ENCODE measurements around the gene GOLT1A. TPM values are rescaled to one million over a fixed set of nuclear protein-coding genes. Genes with fewer than 3 reads are reported as not detected.

The GOLT1A gene
- total RNA-seq, 1 experiment from 2014 or later, result not detected

GRCh38 chr1:204198348-204199340 is 15.1 kb downstream of the GOLT1A start:
- Histone ChIP-seq H3K4me3 (no peak overlapping the region), H3K36me3 (no peaks in the 10 kb centered on the region; the same call in 1 of the 2 replicates), H3K27me3 (replicated peaks) (no peaks in the 10 kb centered on the region), H3K4me1 (replicated peaks) (peaks cover 48% of the 10 kb centered on the region), H3K27ac (peak overlapping the region; percentile 91), H3K9me3 (replicated peaks) (no peaks in the 10 kb centered on the region)
- DNase-seq (ENCODE audit: low read depth in 1 of 2, low spot score in 2 of 2), result peak; percentile 71 to 79

DNA sequence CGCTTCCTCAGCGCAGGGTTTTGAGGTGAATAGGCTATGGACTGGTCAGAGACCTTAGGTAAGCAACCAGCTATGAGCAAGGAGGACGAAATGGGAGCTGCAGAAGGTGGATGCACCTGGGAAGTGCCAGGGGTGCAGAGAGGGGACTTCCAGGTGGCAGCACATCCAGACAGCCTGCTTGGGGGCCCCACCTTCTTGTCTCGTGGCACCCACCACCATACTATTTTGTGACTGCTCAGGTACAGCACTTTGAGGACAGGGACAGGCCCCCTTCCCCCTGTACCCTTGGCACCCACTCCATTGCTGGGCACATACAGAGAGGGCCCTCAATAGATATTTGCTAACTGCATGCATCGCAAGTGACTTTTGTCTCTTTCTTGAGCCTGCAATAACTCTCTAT is 16.7 kb downstream of the GOLT1A start:
- H3K27ac ChIP-seq, result peak overlapping the region; percentile 91
- peaks cover 6% of the 10 kb centered on the region; the same call in 1 of the 2 replicates for H3K36me3 ChIP-seq

GRCh38 chr1:204196068-204196795 is 17.6 kb downstream of the GOLT1A start, which contains the start of gene KISS1:
Gene KISS1, minus strand, starts transcription at chr1:204196491. Its CDS starts 3,615 bp downstream, at chr1:204192876.
- Histone ChIP-seq H3K27ac (peak within 1 kb of the TSS; percentile 91), H3K4me1 (replicated peaks) (peaks cover 48% of the 10 kb centered on the region), H3K4me3 (peak within 1 kb of the TSS; percentile 39), H3K27me3 (replicated peaks) (no peaks in the 10 kb centered on the region), H3K36me3 (peaks cover 13% of the 10 kb centered on the region), H3K9me3 (replicated peaks) (no peaks in the 10 kb centered on the region)
- DNase-seq (ENCODE audit: low read depth in 1 of 2, low spot score in 2 of 2), result peak; percentile 50 to 61

More for the DNA sequence above, 16.7 kb downstream of the GOLT1A start:
- Histone ChIP-seq H3K4me1 (replicated peaks) (peaks cover 48% of the 10 kb centered on the region), H3K4me3 (no peak overlapping the region; the same call in 1 of the 2 replicates), H3K9me3 (replicated peaks) (no peaks in the 10 kb centered on the region), H3K27me3 (replicated peaks) (no peaks in the 10 kb centered on the region)
- DNase-seq (ENCODE audit: low read depth in 1 of 2, low spot score in 2 of 2), result no peak

GRCh38 chr1:204194771-204195170 is 19.0 kb downstream of the GOLT1A start:
- Histone ChIP-seq H3K9me3 (replicated peaks) (no peaks in the 10 kb centered on the region), H3K27me3 (replicated peaks) (no peaks in the 10 kb centered on the region), H3K27ac (no peak overlapping the region), H3K4me1 (replicated peaks) (peaks cover 47% of the 10 kb centered on the region), H3K4me3 (no peak overlapping the region), H3K36me3 (peaks cover 17% of the 10 kb centered on the region)
- DNase-seq (ENCODE audit: low read depth in 1 of 2, low spot score in 2 of 2), result no peak

GRCh38 chr1:204194080-204194479 is 19.7 kb downstream of the GOLT1A start:
- Histone ChIP-seq H3K4me3 (no peak overlapping the region), H3K36me3 (peaks cover 17% of the 10 kb centered on the region), H3K27me3 (replicated peaks) (no peaks in the 10 kb centered on the region), H3K9me3 (replicated peaks) (no peaks in the 10 kb centered on the region), H3K27ac (no peak overlapping the region), H3K4me1 (replicated peaks) (peaks cover 40% of the 10 kb centered on the region)
- no peak for DNase-seq (ENCODE audit: low read depth in 1 of 2, low spot score in 2 of 2)

GRCh38 chr1:204192589-204193352 is 21.0 kb downstream of the GOLT1A start:
- Histone ChIP-seq H3K27ac (no peak overlapping the region), H3K9me3 (replicated peaks) (no peaks in the 10 kb centered on the region), H3K27me3 (replicated peaks) (no peaks in the 10 kb centered on the region), H3K36me3 (peaks cover 17% of the 10 kb centered on the region), H3K4me3 (no peak overlapping the region), H3K4me1 (replicated peaks) (peaks cover 27% of the 10 kb centered on the region)
- no peak for DNase-seq (ENCODE audit: low read depth in 1 of 2, low spot score in 2 of 2)

GRCh38 chr1:204192046-204192445 is 21.7 kb downstream of the GOLT1A start:
- Histone ChIP-seq H3K4me3 (no peak overlapping the region), H3K27ac (no peak overlapping the region), H3K36me3 (peaks cover 17% of the 10 kb centered on the region), H3K9me3 (replicated peaks) (no peaks in the 10 kb centered on the region), H3K4me1 (replicated peaks) (peaks cover 19% of the 10 kb centered on the region), H3K27me3 (replicated peaks) (no peaks in the 10 kb centered on the region)
- DNase-seq (ENCODE audit: low read depth in 1 of 2, low spot score in 2 of 2), result no peak

- Histone ChIP-seq H3K9me3 (replicated peaks) (no peaks in the 10 kb centered on the region), H3K4me1 (replicated peaks) (peaks cover 14% of the 10 kb centered on the region), H3K4me3 (no peak overlapping the region), H3K27ac (no peak overlapping the region), H3K36me3 (peaks cover 17% of the 10 kb centered on the region), H3K27me3 (replicated peaks) (no peaks in the 10 kb centered on the region)
- DNase-seq (ENCODE audit: low read depth in 1 of 2, low spot score in 2 of 2), result no peak
These were observed 22.3 kb downstream of the GOLT1A start for GRCh38 chr1:204191456-204191855.

- Histone ChIP-seq H3K36me3 (peaks cover 17% of the 10 kb centered on the region), H3K9me3 (replicated peaks) (no peaks in the 10 kb centered on the region), H3K4me3 (no peak overlapping the region), H3K27me3 (replicated peaks) (no peaks in the 10 kb centered on the region), H3K4me1 (replicated peaks) (peaks cover 4% of the 10 kb centered on the region), H3K27ac (no peak overlapping the region)
- no peak for DNase-seq (ENCODE audit: low read depth in 1 of 2, low spot score in 2 of 2)
These were observed 23.3 kb downstream of the GOLT1A start for GRCh38 chr1:204190212-204191211.

- Histone ChIP-seq H3K27me3 (replicated peaks) (no peaks in the 10 kb centered on the region), H3K9me3 (replicated peaks) (no peaks in the 10 kb centered on the region), H3K27ac (no peak overlapping the region), H3K4me3 (no peak overlapping the region), H3K4me1 (replicated peaks) (no peaks in the 10 kb centered on the region), H3K36me3 (peaks cover 17% of the 10 kb centered on the region)
- DNase-seq (ENCODE audit: low read depth in 1 of 2, low spot score in 2 of 2), result no peak
These were observed 24.7 kb downstream of the GOLT1A start for GRCh38 chr1:204188959-204189639.

- Histone ChIP-seq H3K9me3 (replicated peaks) (no peaks in the 10 kb centered on the region), H3K4me1 (replicated peaks) (no peaks in the 10 kb centered on the region), H3K36me3 (peaks cover 7% of the 10 kb centered on the region; the same call in 1 of the 2 replicates), H3K27ac (no peak overlapping the region), H3K4me3 (no peak overlapping the region), H3K27me3 (replicated peaks) (no peaks in the 10 kb centered on the region)
- no peak for DNase-seq (ENCODE audit: low read depth in 1 of 2, low spot score in 2 of 2)
These were observed 27.2 kb downstream of the GOLT1A start for GRCh38 chr1:204186597-204186996.

GRCh38 chr1:204181116-204181515 is 32.7 kb downstream of the GOLT1A start:
- Histone ChIP-seq H3K36me3 (no peaks in the 10 kb centered on the region), H3K27me3 (replicated peaks) (no peaks in the 10 kb centered on the region), H3K4me1 (replicated peaks) (no peaks in the 10 kb centered on the region), H3K4me3 (no peak overlapping the region), H3K9me3 (replicated peaks) (no peaks in the 10 kb centered on the region), H3K27ac (no peak overlapping the region)
- DNase-seq (ENCODE audit: low read depth in 1 of 2, low spot score in 2 of 2), result no peak

Data from SJSA1 (cell line).